Stimulated activated CD4-positive, alpha-beta T cell treated with anti-CD3 and anti-CD28 coated beads, Interleukin-15, amount 100 ng/mL, for 1 hour (primary cell): Measurements from ENCODE around the gene PCDH9.

ENCODE experiments used
- DNase-seq, 2 donors: peaks; one replicate each; pipeline ENCODE4 v3.0.0-alpha.2; 2020; ENCODE audit warnings: low read depth in 1 of 2, low spot score in 1 of 2

The PCDH9 gene

GRCh38 chr13:67168384-67168783 is 61.8 kb downstream of the PCDH9 start:
- DNase-seq: no peak

GRCh38 chr13:67167420-67167819 is 62.7 kb downstream of the PCDH9 start:
- DNase-seq: no peak

GRCh38 chr13:67161176-67161575 is 69.0 kb downstream of the PCDH9 start:
- no peak for DNase-seq

- DNase-seq: no peak
These were observed 71.2 kb downstream of the PCDH9 start for GRCh38 chr13:67158903-67159302.

- no peak for DNase-seq
These were observed 73.4 kb downstream of the PCDH9 start for GRCh38 chr13:67156723-67157060.

- DNase-seq: no peak
These were observed 74.0 kb downstream of the PCDH9 start for GRCh38 chr13:67155898-67156722.

- no peak for DNase-seq
These were observed 78.1 kb downstream of the PCDH9 start for GRCh38 chr13:67152085-67152484.

- DNase-seq: no peak
These were observed 78.5 kb downstream of the PCDH9 start for GRCh38 chr13:67151652-67152051.

GRCh38 chr13:67150608-67151007 is 79.5 kb downstream of the PCDH9 start:
- DNase-seq: no peak

GRCh38 chr13:67148161-67148571 is 82.0 kb downstream of the PCDH9 start:
- DNase-seq: no peak

- no peak for DNase-seq
These were observed 82.6 kb downstream of the PCDH9 start for GRCh38 chr13:67147342-67148133.

GRCh38 chr13:67146523-67147130 is 83.5 kb downstream of the PCDH9 start:
- DNase-seq: no peak

GRCh38 chr13:67145950-67146349 is 84.2 kb downstream of the PCDH9 start:
- DNase-seq: no peak

- no peak for DNase-seq
These were observed 86.5 kb downstream of the PCDH9 start for GRCh38 chr13:67143544-67144115.

- no peak for DNase-seq
These were observed 90.1 kb downstream of the PCDH9 start for GRCh38 chr13:67140006-67140405.

GRCh38 chr13:67139551-67139950 is 90.6 kb downstream of the PCDH9 start:
- no peak for DNase-seq

GRCh38 chr13:67138970-67139369 is 91.2 kb downstream of the PCDH9 start:
- no peak for DNase-seq

GRCh38 chr13:67137044-67137735 is 92.9 kb downstream of the PCDH9 start:
- no peak for DNase-seq

GRCh38 chr13:67136157-67136556 is 94.0 kb downstream of the PCDH9 start:
- no peak for DNase-seq

- DNase-seq: no peak
These were observed 94.8 kb downstream of the PCDH9 start for GRCh38 chr13:67135356-67135755.
